IPS DF 6.9 (cell line): ENCODE data around the gene SHKBP1.
A peak's percentile ranks its signal among the peaks of the same experiment; 100 is the strongest.

Source experiments
- DNase-seq: peaks from one replicate; pipeline ENCODE4 v3.0.0-alpha.2; 2013; ENCODE audit warnings: low read depth, low spot score
- H3K27ac ChIP-seq: one replicate; pipeline ENCODE4 v1.5.1; 2013; ENCODE audit warnings: low read length, control low read depth
- H3K27me3 ChIP-seq: 2 replicates; pipeline ENCODE4 v1.6.1; 2013; ENCODE audit warnings: mild to moderate bottlenecking, low read length; ENCODE audit not compliant: control insufficient read depth, insufficient read depth
- H3K36me3 ChIP-seq: 2 replicates; pipeline ENCODE4 v1.6.1; 2013; ENCODE audit warnings: low read length; ENCODE audit not compliant: control insufficient read depth, insufficient read depth
- H3K4me1 ChIP-seq: 2 replicates; pipeline ENCODE4 v1.6.1; 2013; ENCODE audit warnings: low read length; ENCODE audit not compliant: control insufficient read depth, insufficient read depth
- H3K4me3 ChIP-seq: 2 replicates; pipeline ENCODE4 v1.5.1; 2013; ENCODE audit warnings: mild to moderate bottlenecking, low read length
- H3K9me3 ChIP-seq: 2 replicates; pipeline ENCODE4 v1.6.1; 2013; ENCODE audit warnings: low read length, inconsistent platforms; ENCODE audit not compliant: control insufficient read depth, insufficient read depth
- WGBS: extraction: QIAGEN DNeasy Blood & Tissue Kit; methylation state at CpG from one replicate; pipeline ENCODE4 v1.1.7; 2013; ENCODE audit warnings: mixed read lengths, missing lambda C conversion rate; ENCODE audit not compliant: insufficient read length, insufficient coverage; 5-methylcytosine and 5-hydroxymethylcytosine counted together

The SHKBP1 gene

DNA sequence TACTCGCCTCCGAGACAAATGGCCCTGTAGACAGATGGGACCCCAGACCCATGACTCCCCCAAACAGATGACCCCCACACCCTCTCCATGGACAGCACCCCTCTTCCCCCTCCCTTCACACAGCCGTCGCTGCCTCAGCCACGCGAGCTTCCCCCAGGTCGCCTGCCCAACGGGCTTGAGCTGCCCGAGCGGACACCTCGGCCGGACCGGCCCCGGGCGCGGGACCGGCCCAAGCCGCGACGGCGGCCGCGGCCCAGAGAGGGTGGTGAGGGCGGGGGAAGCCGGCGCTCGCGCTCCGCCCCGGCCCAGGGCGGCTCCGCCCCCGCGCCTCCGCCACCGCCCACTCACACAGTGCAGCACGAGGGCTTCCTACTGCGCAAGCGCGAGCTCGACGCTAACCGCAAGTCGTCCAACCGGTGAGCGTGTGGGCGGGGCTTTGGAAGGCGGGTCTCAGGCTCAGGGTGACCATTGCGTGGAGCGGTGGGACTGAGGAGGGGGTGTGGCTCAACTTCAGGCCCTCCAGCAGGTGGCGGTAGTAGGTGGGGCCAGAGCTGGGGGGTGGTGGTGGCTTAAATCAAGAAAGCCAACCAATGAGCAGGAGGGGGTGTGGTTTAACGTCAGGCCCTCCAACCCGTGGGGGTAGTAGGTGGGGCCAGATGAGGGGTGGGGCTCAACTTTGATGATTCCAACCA lies 6.2 kb upstream of the SHKBP1 start:
- Histone ChIP-seq H3K4me1 (peaks cover 3% of the 10 kb centered on the region), H3K27ac (no peak overlapping the region), H3K27me3 (peaks cover 30% of the 10 kb centered on the region), H3K36me3 (no peaks in the 10 kb centered on the region), H3K9me3 (no peaks in the 10 kb centered on the region), H3K4me3 (peak overlapping the region; percentile 28; the same call in 1 of the 2 replicates)
- peak; percentile 100 for DNase-seq
- no CpG with 5 or more reads among the region's 53 CpGs for WGBS

DNA sequence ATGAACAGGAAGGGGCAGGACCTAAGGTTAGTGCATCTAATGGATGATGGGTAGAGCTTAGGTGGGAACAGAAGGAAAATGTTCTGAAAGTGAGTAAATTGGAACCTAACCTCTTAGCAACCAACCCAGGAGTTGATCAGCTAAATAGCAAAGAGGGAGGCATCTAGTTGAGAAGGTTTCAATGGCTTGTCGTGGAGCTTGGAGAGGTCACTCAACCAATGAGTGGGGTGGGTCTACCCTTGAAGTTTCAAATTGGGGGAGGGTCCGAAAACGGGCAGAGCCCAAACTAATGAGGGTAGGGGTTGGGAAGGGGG lies 5.7 kb upstream of the SHKBP1 start:
- DNase-seq = no peak
- H3K27ac ChIP-seq = no peak overlapping the region
- H3K4me1 ChIP-seq = peaks cover 5% of the 10 kb centered on the region
- H3K27me3 ChIP-seq = peaks cover 30% of the 10 kb centered on the region
- WGBS = no CpG with 5 or more reads among the region's 3 CpGs
- H3K4me3 ChIP-seq = no peak overlapping the region
- no peaks in the 10 kb centered on the region for H3K36me3 ChIP-seq
- no peaks in the 10 kb centered on the region for H3K9me3 ChIP-seq

DNA sequence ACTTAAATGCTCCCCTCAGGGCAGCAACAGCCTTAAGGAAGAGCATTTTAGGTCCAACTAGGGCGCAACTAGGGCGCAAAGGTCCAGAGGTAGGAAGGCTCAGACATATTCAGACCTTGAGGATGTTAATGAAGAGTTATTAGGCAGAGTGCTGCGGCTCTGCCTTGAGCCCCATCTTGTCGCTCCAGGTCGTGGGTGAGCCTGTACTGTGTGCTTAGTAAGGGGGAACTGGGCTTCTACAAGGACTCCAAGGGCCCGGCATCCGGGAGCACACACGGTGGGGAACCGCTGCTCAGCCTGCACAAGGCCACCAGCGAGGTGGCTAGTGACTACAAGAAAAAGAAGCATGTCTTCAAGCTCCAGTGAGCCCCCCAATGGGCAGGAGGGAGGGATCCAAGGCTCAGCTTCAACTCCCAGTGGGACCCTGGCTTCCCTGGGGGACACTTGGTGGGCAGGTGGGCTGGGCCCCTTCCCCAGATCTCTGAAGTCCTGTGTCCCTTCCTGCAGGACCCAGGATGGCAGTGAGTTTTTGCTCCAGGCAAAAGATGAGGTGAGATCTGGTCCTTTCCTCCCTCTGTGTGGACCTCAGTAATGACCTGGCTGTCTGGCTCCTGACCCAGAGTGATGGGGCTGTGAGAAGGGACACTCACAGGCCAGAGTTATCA lies 4.7 kb upstream of the SHKBP1 start:
- no CpG with 5 or more reads among the region's 10 CpGs for WGBS
- peaks cover 26% of the 10 kb centered on the region for H3K27me3 ChIP-seq
- no peaks in the 10 kb centered on the region for H3K9me3 ChIP-seq
- peaks cover 5% of the 10 kb centered on the region for H3K4me1 ChIP-seq
- no peak overlapping the region for H3K4me3 ChIP-seq
- DNase-seq = no peak
- no peaks in the 10 kb centered on the region for H3K36me3 ChIP-seq
- no peak overlapping the region for H3K27ac ChIP-seq

DNA sequence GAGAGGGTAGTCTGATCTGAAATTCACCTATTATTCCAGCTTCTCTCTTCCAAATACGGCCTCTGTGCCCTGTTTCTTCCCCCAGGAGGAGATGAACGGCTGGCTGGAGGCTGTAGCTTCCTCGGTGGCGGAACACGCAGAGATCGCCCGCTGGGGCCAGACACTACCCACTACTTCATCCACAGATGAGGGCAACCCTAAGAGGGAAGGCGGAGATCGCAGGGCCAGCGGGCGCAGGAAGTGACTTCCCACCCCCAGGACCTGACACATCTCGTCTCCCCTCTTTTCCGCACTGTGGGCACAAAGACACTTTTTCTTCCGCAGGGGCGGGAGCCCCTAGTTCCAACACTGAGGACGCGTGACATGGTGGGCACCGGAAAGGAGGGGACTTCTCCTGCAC lies 1.3 kb upstream of the SHKBP1 start:
- no peaks in the 10 kb centered on the region for H3K9me3 ChIP-seq
- H3K36me3 ChIP-seq = peaks cover 5% of the 10 kb centered on the region
- H3K4me1 ChIP-seq = peaks cover 2% of the 10 kb centered on the region
- no peak overlapping the region for H3K27ac ChIP-seq
- H3K4me3 ChIP-seq = peak overlapping the region; percentile 93; the same call in 1 of the 2 replicates
- no CpG with 5 or more reads among the region's 18 CpGs for WGBS
- DNase-seq = no peak
- no peaks in the 10 kb centered on the region for H3K27me3 ChIP-seq

DNA sequence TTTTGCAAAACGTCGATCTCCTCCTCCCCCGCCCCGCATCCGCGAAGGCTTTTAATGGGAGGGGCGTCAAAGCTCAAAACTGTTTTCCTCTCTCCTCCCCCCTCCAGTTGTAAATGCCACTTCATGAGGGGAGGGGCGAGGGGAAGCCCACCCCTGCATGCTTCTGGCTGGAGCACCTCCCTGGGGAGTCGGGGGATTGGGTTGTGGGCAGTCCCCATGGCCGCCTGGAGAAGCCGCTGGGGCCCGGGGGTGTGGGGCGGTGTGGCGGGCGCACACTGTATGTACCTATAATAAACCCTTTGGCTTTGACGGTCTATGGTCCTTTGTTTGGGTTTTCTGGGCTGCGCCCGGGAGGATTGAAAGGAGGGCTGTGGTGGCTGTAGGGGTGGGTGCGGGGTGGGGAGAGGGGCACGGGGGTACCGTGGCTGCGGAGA lies 505 bp upstream of the SHKBP1 start:
- Histone ChIP-seq H3K4me3 (peak overlapping the region; percentile 93; the same call in 1 of the 2 replicates), H3K36me3 (peaks cover 9% of the 10 kb centered on the region), H3K4me1 (peaks cover 2% of the 10 kb centered on the region), H3K27ac (no peak overlapping the region), H3K9me3 (no peaks in the 10 kb centered on the region), H3K27me3 (no peaks in the 10 kb centered on the region)
- no CpG with 5 or more reads among the region's 22 CpGs for WGBS
- no peak for DNase-seq

DNA sequence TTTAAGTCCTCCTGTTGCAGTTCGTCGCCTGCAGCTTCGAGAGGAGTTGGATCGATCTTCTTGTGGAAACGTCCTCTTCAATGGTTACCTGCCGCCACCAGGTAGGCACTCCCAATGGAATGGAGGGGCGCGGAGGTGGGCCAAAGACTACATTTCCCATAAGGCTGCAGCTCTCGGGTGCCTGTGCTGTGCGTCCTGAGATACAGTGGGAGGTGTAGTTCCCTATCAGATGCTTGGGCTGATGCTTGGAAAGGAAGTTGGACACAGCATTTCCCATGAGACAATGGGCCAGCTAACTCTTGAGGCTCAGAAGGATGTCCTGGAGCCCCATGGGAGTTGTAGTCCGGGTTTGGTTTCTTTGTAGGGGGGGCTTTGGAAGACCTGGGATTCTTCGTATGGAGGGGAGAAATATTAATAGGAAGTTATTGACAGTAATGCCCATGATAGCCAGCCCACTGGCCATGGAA lies 1.8 kb downstream of the SHKBP1 start:
- peaks cover 9% of the 10 kb centered on the region for H3K36me3 ChIP-seq
- DNase-seq = no peak
- WGBS = no CpG with 5 or more reads among the region's 12 CpGs
- H3K27ac ChIP-seq = no peak overlapping the region
- no peak overlapping the region; the same call in 1 of the 2 replicates for H3K4me3 ChIP-seq
- H3K9me3 ChIP-seq = no peaks in the 10 kb centered on the region
- H3K4me1 ChIP-seq = peaks cover 2% of the 10 kb centered on the region
- no peaks in the 10 kb centered on the region for H3K27me3 ChIP-seq

DNA sequence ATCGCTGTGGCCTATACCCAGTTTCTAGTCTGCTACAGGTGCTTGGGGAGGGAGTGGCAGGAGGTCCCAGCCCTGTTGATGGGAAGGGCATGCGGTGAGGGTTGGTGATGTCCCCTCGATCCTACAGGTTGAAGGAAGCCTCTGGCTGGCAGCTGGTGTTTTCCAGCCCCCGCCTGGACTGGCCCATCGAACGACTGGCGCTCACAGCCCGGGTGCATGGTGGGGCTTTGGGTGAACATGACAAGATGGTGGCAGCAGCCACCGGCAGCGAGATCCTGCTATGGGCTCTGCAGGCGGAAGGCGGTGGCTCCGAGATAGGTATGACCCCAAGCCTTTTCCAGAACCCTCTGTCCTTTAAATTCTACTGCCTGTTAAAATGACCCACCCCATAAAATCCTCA lies 3.9 kb downstream of the SHKBP1 start:
- no peak for DNase-seq
- no CpG with 5 or more reads among the region's 13 CpGs for WGBS
- H3K27ac ChIP-seq = no peak overlapping the region
- H3K4me1 ChIP-seq = peaks cover 2% of the 10 kb centered on the region
- H3K27me3 ChIP-seq = no peaks in the 10 kb centered on the region
- H3K36me3 ChIP-seq = peaks cover 9% of the 10 kb centered on the region
- H3K9me3 ChIP-seq = no peaks in the 10 kb centered on the region
- H3K4me3 ChIP-seq = no peak overlapping the region

DNA sequence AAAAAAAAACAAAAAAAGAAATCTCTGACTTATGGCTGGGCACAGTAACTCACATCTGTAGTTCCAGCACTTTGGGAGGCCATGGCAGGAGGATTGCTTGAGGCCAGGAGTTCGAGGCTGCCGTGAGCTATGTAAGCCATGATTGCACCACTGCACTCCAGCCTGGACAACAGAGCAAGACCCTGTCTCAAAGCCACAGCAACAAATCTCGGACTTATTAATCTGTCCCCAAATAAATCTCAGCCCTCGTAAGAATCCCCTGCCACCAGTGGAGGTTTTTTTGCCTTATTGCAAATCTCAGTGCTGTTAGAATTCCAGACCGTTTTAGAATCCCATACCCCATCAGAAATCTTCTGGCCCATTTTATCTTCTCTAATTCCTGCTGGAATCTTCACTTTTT lies 4.9 kb downstream of the SHKBP1 start:
- no peak for DNase-seq
- H3K36me3 ChIP-seq = peaks cover 9% of the 10 kb centered on the region
- no CpG with 5 or more reads among the region's 5 CpGs for WGBS
- no peak overlapping the region for H3K27ac ChIP-seq
- no peaks in the 10 kb centered on the region for H3K9me3 ChIP-seq
- no peak overlapping the region for H3K4me3 ChIP-seq
- no peaks in the 10 kb centered on the region for H3K27me3 ChIP-seq
- H3K4me1 ChIP-seq = no peaks in the 10 kb centered on the region; the same call in 1 of the 2 replicates

DNA sequence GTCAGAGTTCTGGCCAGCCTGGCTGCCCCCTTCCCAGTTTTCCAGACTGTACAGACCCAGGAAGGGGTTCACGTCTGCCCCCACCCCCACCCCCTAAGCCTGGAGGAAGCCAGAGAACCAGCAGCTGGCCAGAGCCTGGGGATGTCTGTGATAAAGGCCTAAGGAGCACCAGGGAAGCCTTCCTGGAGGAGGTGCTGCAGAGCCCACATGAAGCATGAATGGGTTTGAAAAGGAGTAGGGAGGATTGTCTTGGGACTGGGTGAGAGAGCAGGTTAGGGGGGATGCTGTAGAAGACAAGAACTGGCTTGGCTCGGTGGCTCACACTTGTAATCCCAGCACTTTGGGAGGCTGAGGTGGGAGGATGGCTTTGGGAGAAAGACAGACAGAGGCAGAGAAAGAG lies 5.8 kb downstream of the SHKBP1 start:
- H3K27ac ChIP-seq = no peak overlapping the region
- H3K9me3 ChIP-seq = no peaks in the 10 kb centered on the region
- H3K4me1 ChIP-seq = no peaks in the 10 kb centered on the region; the same call in 1 of the 2 replicates
- WGBS = no CpG with 5 or more reads among the region's 2 CpGs
- no peaks in the 10 kb centered on the region for H3K27me3 ChIP-seq
- DNase-seq = no peak
- H3K36me3 ChIP-seq = peaks cover 15% of the 10 kb centered on the region
- no peak overlapping the region for H3K4me3 ChIP-seq

DNA sequence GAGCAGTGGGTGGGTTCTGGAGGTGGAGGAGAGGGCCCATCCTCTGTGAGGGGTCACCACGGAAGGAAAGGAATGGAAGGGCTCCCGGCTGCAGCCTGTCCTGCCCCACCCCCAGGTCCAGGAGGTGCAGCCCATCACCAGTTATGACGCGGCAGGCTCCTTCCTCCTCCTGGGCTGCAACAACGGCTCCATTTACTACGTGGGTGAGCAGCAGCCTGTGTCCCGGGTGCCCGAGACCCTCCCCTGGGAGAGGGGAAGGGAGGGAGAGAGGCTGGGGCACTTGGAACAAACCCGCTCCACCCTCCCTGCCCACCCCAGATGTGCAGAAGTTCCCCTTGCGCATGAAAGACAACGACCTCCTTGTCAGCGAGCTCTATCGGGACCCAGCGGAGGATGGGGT lies 6.6 kb downstream of the SHKBP1 start:
- WGBS = no CpG with 5 or more reads among the region's 14 CpGs
- H3K4me1 ChIP-seq = no peaks in the 10 kb centered on the region
- H3K27me3 ChIP-seq = no peaks in the 10 kb centered on the region
- no peaks in the 10 kb centered on the region for H3K9me3 ChIP-seq
- H3K4me3 ChIP-seq = no peak overlapping the region
- peaks cover 15% of the 10 kb centered on the region for H3K36me3 ChIP-seq
- DNase-seq = no peak
- no peak overlapping the region for H3K27ac ChIP-seq
